DMS 273 treated with DMSO at 0.1 percent for 48 hours (cell line): Measurements from ENCODE around the gene LDAH.

Experiments used
- DNase-seq: peaks from one replicate; lab custom pipeline; 2025; lab: John Stamatoyannopoulos, UW

The LDAH gene

GRCh38 chr2:20680744-20681375, 142.0 kb downstream of the LDAH start:
- DNase-seq, result no peak

GRCh38 chr2:20678780-20679179, 144.1 kb downstream of the LDAH start:
- DNase-seq, result no peak

GRCh38 chr2:20678086-20678395, 144.9 kb downstream of the LDAH start:
- DNase-seq, result no peak

- no peak for DNase-seq
Measured at GRCh38 chr2:20677301-20678085, 145.4 kb downstream of the LDAH start.

GRCh38 chr2:20676353-20677215, 146.3 kb downstream of the LDAH start:
- no peak for DNase-seq

- no peak for DNase-seq
Measured at GRCh38 chr2:20675701-20676352, 147.1 kb downstream of the LDAH start.

GRCh38 chr2:20674974-20675679, 147.8 kb downstream of the LDAH start:
- no peak for DNase-seq

GRCh38 chr2:20674309-20674965, 148.5 kb downstream of the LDAH start:
- no peak for DNase-seq

GRCh38 chr2:20673686-20674308, 149.1 kb downstream of the LDAH start:
- no peak for DNase-seq

- DNase-seq, result no peak
Measured at GRCh38 chr2:20672201-20672951, 150.5 kb downstream of the LDAH start.

GRCh38 chr2:20671736-20672080, 151.2 kb downstream of the LDAH start:
- no peak for DNase-seq

- DNase-seq, result no peak
Measured at GRCh38 chr2:20671036-20671735, 151.7 kb downstream of the LDAH start.

- no peak for DNase-seq
Measured at GRCh38 chr2:20670315-20671035, 152.4 kb downstream of the LDAH start.

GRCh38 chr2:20669562-20670314, 153.2 kb downstream of the LDAH start:
- DNase-seq, result no peak

- no peak for DNase-seq
Measured at GRCh38 chr2:20668871-20669475, 153.9 kb downstream of the LDAH start.

- no peak for DNase-seq
Measured at GRCh38 chr2:20668451-20668850, 154.4 kb downstream of the LDAH start.

GRCh38 chr2:20667531-20668401, 155.1 kb downstream of the LDAH start:
- DNase-seq, result no peak
